HepG2 (cell line): ENCODE data around the gene GBE1. TPM values are rescaled to one million over a fixed set of nuclear protein-coding genes. Genes with fewer than 3 reads are reported as not detected.

Experiments
- ATAC-seq: fragments of 200-7000 bp; cut with Tn5 transposase; 3 replicates; pipeline ENCODE4 v1.9.1; 2020; ENCODE audit warnings: mild to moderate bottlenecking, moderate library complexity
- BruUV-seq: library from RNA; stranded (reverse); fragments of 400-500 nt; replicated peaks from 2 replicates; lab custom pipeline; 2021; lab: Mats Ljungman, UMichigan
- CTCF ChIA-PET: fragments of 300-600 bp; formaldehyde crosslinking; extraction: SDS; loops from one replicate; lab custom pipeline; 2021; ENCODE audit warnings: low total read pairs, inconsistent platforms, low intra/inter-chr PET ratio; lab: Yijun Ruan, JAX
- POLR2A ChIA-PET: fragments of 350-600 bp; sonication (Branson Sonifier 250); formaldehyde crosslinking; loops from one replicate; lab custom pipeline; 2020; ENCODE audit warnings: antibody characterized with exemption, inconsistent platforms; lab: Yijun Ruan, JAX
- DNase-seq: peaks from one replicate; pipeline ENCODE4 v3.0.0-alpha.2; 2015; ENCODE audit warnings: low spot score
- FAIRE-seq: peaks from 3 replicates; lab custom pipeline; 2011; peaks lifted over from hg19 to GRCh38; lab: Jason Lieb, UNC
- H2AFZ ChIP-seq: one replicate; pipeline ENCODE4 v1.6.1; 2011; ENCODE audit warnings: low read length, inconsistent platforms
- H3K27ac ChIP-seq: fragments of 300-600 bp; 3 replicates; pipeline ENCODE4 v1.8.0; 2011; ENCODE audit warnings: mixed run types, mild to moderate bottlenecking, mixed read lengths, low read length, inconsistent platforms; ENCODE audit not compliant: insufficient read depth; ENCODE audit errors: extremely low read length
- H3K27me3 ChIP-seq, 2 experiments: fragments of 200-600 bp in 1 of 2; 2 replicates in 1 of 2; 3 replicates in 1 of 2; pipeline versions ENCODE4 v1.6.0 to v1.8.0; 2011; ENCODE audit warnings: low read length in 2 of 2, mild to moderate bottlenecking in 2 of 2, moderate library complexity in 2 of 2, inconsistent platforms in 1 of 2; ENCODE audit not compliant: insufficient read depth in 2 of 2, control insufficient read depth in 1 of 2
- H3K36me3 ChIP-seq, 2 experiments: fragments of 200-600 bp in 1 of 2; replicated peaks in 1 of 2; 2 replicates in 1 of 2; 3 replicates in 1 of 2; pipeline versions ENCODE4 v1.5.1 to v1.8.0; 2011; ENCODE audit warnings: low read length in 2 of 2, inconsistent platforms in 1 of 2; ENCODE audit not compliant: insufficient read depth in 2 of 2, control insufficient read depth in 1 of 2
- H3K4me1 ChIP-seq: 2 replicates; pipeline ENCODE4 v1.5.1; 2012; ENCODE audit warnings: low read length, inconsistent platforms; ENCODE audit not compliant: insufficient read depth
- H3K4me2 ChIP-seq: 2 replicates; pipeline ENCODE4 v1.6.0; 2011; ENCODE audit warnings: low read depth, low read length, inconsistent platforms
- H3K4me3 ChIP-seq, 3 experiments: fragments of 200-600 bp in 1 of 3; sonication (generic), shearing (Covaris generic) in 1 of 3; replicated peaks in 1 of 3; 2 replicates each; pipeline ENCODE4 v1.5.1; 2011 to 2016; ENCODE audit warnings: low read length in 3 of 3, inconsistent platforms in 2 of 3, low read depth in 2 of 3, mild to moderate bottlenecking in 2 of 3, control low read depth in 1 of 3, mixed read lengths in 1 of 3; ENCODE audit not compliant: insufficient read depth in 1 of 3
- H3K79me2 ChIP-seq: one replicate; pipeline ENCODE4 v1.6.1; 2011; ENCODE audit warnings: low read length, inconsistent platforms; ENCODE audit not compliant: insufficient read depth
- H3K9ac ChIP-seq: 2 replicates; pipeline ENCODE4 v1.6.0; 2011; ENCODE audit warnings: mild to moderate bottlenecking, low read depth, low read length, inconsistent platforms; ENCODE audit not compliant: insufficient read depth
- H3K9me3 ChIP-seq: 2 replicates; pipeline ENCODE4 v1.5.1; 2012; ENCODE audit warnings: mild to moderate bottlenecking, low read length
- H4K20me1 ChIP-seq: 2 replicates; pipeline ENCODE4 v1.6.0; 2011; ENCODE audit warnings: inconsistent platforms, mild to moderate bottlenecking, low read length, moderate library complexity; ENCODE audit not compliant: insufficient read depth
- MAFK ChIP-seq, 2 experiments: IDR thresholded peaks in 1 of 2; conservative IDR thresholded peaks in 1 of 2; 2 replicates each; pipeline ENCODE4 v1.6.1; 2011; ENCODE audit warnings: improper control_type of control experiment in 2 of 2, low read length in 2 of 2
- PHF5A ChIP-seq: IDR thresholded peaks from one replicate; pipeline ENCODE4 v1.6.1; 2018; ENCODE audit warnings: low read depth, missing genetic modification reagents; ENCODE audit not compliant: unreplicated experiment
- ZBTB38 ChIP-seq: sonication (generic); formaldehyde crosslinking; IDR thresholded peaks from 2 replicates; pipeline ENCODE4 v1.5.1; 2020; ENCODE audit warnings: mild to moderate bottlenecking, missing genetic modification reagents
- WGBS: methylation state at CpG from one replicate; pipeline ENCODE4 v1.1.6; 2017; ENCODE audit warnings: low lambda C conversion rate; 5-methylcytosine and 5-hydroxymethylcytosine counted together
- in situ Hi-C: cut with HindIII; loops from 2 replicates; pipeline ENCODE4 v1.10.0; 2017; ENCODE audit warnings: low pct_unique_long_range_greater_than_20kb; ENCODE audit not compliant: extremely low pct_ligation_motif_present
- intact Hi-C: fragments of 100-400 bp; cut with micrococcal nuclease; formaldehyde crosslinking; loops from one replicate; pipeline ENCODE4 v1.10.0; 2022; ENCODE audit not compliant: unreplicated experiment
- polyA plus RNA-seq, 8 experiments: library from polyadenylated mRNA; depleted of rRNA in 3 of 8; stranded (reverse) in 7 of 8; unstranded in 1 of 8; fragments of >200 nt; fragmentation: Illumina TruSeq in 4 of 8; extraction: Trizol in 4 of 8; gene quantifications; 2 replicates each; pipeline versions ENCODE4 v1.2.1 to v1.2.3, GENCODE V29; 2011 to 2016; ENCODE audit warnings: low read depth in 4 of 8, missing spikeins in 1 of 8, mixed read lengths in 1 of 8; ENCODE audit not compliant: insufficient read depth in 1 of 8
- total RNA-seq, 5 experiments: library from RNA; depleted of rRNA; stranded (reverse); fragments of >200 nt; fragmentation: Illumina TruSeq; extraction: Trizol; gene quantifications; 2 replicates each; pipeline ENCODE4 v1.2.3, GENCODE V29; 2016; ENCODE audit warnings: low read depth in 1 of 5
- TF ChIP-seq, protein P1 (sequence below): sonication (generic); formaldehyde crosslinking; IDR thresholded peaks from 2 replicates; pipeline ENCODE4 v1.5.0; 2020; ENCODE audit warnings: mild to moderate bottlenecking, missing genetic modification reagents, borderline replicate concordance

The GBE1 gene
- total and polyA plus RNA-seq, 2 of the 13 experiments (the other 11 are each of a cell fraction or from before 2014, with no cell fraction given) = 22.9 to 36.1 TPM

DNA sequence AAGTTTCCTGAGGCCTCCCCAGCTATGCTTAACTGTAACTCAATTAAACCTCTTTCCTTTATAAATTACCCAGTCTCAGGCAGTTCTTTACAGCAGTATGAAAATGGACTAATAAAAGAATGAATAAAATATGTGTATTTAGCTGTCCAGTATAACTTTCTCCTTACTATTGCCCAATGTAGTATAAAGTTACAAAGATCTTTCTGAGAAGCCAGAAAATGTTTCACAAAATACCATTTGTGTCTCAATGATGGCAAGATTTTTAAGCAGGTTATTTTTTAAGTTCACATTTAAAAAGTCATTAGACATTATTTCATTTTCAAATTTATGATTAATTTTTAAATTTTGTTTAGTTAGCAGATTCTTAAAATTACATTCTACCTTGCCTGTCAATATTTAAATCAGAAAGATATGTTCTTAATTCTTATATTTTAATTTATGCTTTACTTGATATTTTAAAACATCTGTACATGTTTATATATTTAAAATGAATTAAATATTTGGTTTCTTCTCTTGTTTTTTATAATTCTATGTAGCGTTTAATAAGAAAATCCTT, 189.2 kb downstream of the GBE1 start:
- intact Hi-C loops = loop anchor here (1.0 kb wide), 1 partner anchor 16 kb away; no protein-coding TSS in a partner anchor
- Histone ChIP-seq H3K4me2 (no peak overlapping the region), H3K9ac (no peak overlapping the region), H3K27me3 (no peaks in the 10 kb centered on the region), H3K36me3 (0 out of 5 replicates have a peak, but pooled peaks cover 0 to 3% of the 10 kb centered on the region in 2 experiments), H3K4me3 (no peak overlapping the region), H3K27ac (no peak overlapping the region), H3K9me3 (no peaks in the 10 kb centered on the region), H4K20me1 (no peaks in the 10 kb centered on the region), H3K4me1 (no peaks in the 10 kb centered on the region), H3K79me2 (no peaks in the 10 kb centered on the region), H2AFZ (no peak overlapping the region)
- in situ Hi-C loops = no loop called here
- ChIA-PET CTCF (no interaction called here), POLR2A (no interaction called here)
- WGBS = 100% methylated on average over 1 of the region's 1 CpG
- FAIRE-seq = no peak
- BruUV-seq = no TSS peak
- DNase-seq = no peak
- TF ChIP-seq PHF5A (CRISPR knock-in tag) (no peak), MAFK (conservative IDR thresholded peaks at IDR 0.05 in 1 of 2, IDR thresholded peaks at IDR 0.05 in 1 of 2; ENCODE audit: low read length in 2 of 2) (peak in 1 of 2 experiments; percentile 55; a peak in 2 of 4 replicates), ZBTB38 (CRISPR knock-in tag) (no peak)
- TF ChIP-seq, protein P1, sequence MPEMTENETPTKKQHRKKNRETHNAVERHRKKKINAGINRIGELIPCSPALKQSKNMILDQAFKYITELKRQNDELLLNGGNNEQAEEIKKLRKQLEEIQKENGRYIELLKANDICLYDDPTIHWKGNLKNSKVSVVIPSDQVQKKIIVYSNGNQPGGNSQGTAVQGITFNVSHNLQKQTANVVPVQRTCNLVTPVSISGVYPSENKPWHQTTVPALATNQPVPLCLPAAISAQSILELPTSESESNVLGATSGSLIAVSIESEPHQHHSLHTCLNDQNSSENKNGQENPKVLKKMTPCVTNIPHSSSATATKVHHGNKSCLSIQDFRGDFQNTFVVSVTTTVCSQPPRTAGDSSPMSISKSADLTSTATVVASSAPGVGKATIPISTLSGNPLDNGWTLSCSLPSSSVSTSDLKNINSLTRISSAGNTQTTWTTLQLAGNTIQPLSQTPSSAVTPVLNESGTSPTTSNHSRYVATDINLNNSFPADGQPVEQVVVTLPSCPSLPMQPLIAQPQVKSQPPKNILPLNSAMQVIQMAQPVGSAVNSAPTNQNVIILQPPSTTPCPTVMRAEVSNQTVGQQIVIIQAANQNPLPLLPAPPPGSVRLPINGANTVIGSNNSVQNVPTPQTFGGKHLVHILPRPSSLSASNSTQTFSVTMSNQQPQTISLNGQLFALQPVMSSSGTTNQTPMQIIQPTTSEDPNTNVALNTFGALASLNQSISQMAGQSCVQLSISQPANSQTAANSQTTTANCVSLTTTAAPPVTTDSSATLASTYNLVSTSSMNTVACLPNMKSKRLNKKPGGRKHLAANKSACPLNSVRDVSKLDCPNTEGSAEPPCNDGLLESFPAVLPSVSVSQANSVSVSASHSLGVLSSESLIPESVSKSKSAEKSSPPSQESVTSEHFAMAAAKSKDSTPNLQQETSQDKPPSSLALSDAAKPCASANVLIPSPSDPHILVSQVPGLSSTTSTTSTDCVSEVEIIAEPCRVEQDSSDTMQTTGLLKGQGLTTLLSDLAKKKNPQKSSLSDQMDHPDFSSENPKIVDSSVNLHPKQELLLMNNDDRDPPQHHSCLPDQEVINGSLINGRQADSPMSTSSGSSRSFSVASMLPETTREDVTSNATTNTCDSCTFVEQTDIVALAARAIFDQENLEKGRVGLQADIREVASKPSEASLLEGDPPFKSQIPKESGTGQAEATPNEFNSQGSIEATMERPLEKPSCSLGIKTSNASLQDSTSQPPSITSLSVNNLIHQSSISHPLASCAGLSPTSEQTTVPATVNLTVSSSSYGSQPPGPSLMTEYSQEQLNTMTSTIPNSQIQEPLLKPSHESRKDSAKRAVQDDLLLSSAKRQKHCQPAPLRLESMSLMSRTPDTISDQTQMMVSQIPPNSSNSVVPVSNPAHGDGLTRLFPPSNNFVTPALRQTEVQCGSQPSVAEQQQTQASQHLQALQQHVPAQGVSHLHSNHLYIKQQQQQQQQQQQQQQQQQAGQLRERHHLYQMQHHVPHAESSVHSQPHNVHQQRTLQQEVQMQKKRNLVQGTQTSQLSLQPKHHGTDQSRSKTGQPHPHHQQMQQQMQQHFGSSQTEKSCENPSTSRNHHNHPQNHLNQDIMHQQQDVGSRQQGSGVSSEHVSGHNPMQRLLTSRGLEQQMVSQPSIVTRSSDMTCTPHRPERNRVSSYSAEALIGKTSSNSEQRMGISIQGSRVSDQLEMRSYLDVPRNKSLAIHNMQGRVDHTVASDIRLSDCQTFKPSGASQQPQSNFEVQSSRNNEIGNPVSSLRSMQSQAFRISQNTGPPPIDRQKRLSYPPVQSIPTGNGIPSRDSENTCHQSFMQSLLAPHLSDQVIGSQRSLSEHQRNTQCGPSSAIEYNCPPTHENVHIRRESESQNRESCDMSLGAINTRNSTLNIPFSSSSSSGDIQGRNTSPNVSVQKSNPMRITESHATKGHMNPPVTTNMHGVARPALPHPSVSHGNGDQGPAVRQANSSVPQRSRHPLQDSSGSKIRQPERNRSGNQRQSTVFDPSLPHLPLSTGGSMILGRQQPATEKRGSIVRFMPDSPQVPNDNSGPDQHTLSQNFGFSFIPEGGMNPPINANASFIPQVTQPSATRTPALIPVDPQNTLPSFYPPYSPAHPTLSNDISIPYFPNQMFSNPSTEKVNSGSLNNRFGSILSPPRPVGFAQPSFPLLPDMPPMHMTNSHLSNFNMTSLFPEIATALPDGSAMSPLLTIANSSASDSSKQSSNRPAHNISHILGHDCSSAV (CRISPR knock-in tag) = no peak
- no peak for ATAC-seq
